SK-MEL-5 (cell line): ENCODE data around the gene RAPGEF1. TPM values are rescaled to one million over a fixed set of nuclear protein-coding genes. Genes with fewer than 3 reads are reported as not detected.

Source experiments
- DNase-seq: peaks from one replicate; pipeline ENCODE4 v3.0.0-alpha.2; 2016; ENCODE audit warnings: low read depth, low spot score
- in situ Hi-C: cut with HindIII; loops from 2 replicates; pipeline ENCODE4 v1.10.0; 2016; ENCODE audit warnings: low sequenced_read_pairs, high pct_unique_total_duplicates, low pct_unique_long_range_greater_than_20kb
- total RNA-seq: library from RNA; depleted of rRNA; stranded (reverse); fragments of >200 nt; shearing (Covaris generic); gene quantifications from 2 replicates; pipeline ENCODE4 v1.2.3, GENCODE V29; 2014

Gene RAPGEF1
- total RNA-seq, 1 experiment from 2014 or later = 34.2 TPM

DNA sequence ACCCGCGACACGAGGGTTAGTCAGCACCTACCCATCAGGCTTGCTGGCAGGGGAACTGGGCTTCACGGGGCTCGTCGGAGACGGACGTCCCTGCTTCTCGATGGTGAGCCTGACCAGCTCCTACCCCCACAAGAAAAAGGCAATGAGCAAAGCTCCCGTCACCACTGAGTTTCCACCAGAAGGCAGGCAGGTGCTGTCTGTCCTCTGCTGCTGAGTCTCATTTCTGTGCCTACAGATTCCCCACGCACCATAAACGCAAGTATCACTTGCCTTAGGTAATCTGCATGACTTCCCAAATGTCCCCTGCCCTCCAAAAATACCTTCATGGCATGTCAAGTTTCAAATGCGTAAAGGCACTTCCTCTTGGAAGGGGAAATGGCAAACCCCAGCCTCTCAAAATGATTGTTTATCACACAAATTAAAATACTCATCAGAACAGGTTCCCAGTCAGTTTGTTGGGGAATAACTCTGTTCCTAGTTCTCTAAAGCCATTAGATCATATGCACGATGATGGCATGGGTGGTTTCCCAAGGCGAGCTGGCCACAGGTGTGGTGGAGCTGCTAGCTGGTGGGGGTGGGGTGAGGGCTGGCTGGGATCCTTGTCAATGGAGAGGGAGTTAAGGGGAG, 109.6 kb downstream of the RAPGEF1 start:
- in situ Hi-C loops = no loop called here
- no peak for DNase-seq

DNA sequence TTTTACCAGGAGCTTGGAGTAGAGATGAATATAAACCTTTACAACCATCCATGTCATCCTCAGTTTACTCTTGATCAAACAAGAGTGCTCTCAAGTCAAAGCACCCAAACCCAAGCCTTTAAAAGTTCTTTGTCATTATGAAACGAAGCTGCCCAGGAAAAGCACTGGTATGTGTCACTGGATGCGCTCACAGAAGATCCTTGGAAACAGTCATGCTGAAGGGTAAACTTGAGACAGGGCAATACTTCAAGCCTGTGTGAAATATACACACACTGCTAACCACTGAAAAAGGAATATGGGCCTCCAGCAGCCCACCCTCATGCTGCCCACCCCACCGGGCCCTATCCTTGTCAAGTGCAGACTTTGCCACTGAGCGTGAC, 110.1 kb downstream of the RAPGEF1 start:
- DNase-seq = no peak
- in situ Hi-C loops = no loop called here

- in situ Hi-C loops = no loop called here
These were observed 110.7 kb downstream of the RAPGEF1 start for GRCh38 chr9:131629226-131629500.

GRCh38 chr9:131628459-131629225, 111.2 kb downstream of the RAPGEF1 start:
- DNase-seq = no peak
- in situ Hi-C loops = no loop called here

More at GRCh38 chr9:131629226-131629500, 110.7 kb downstream of the RAPGEF1 start:
- no peak for DNase-seq

DNA sequence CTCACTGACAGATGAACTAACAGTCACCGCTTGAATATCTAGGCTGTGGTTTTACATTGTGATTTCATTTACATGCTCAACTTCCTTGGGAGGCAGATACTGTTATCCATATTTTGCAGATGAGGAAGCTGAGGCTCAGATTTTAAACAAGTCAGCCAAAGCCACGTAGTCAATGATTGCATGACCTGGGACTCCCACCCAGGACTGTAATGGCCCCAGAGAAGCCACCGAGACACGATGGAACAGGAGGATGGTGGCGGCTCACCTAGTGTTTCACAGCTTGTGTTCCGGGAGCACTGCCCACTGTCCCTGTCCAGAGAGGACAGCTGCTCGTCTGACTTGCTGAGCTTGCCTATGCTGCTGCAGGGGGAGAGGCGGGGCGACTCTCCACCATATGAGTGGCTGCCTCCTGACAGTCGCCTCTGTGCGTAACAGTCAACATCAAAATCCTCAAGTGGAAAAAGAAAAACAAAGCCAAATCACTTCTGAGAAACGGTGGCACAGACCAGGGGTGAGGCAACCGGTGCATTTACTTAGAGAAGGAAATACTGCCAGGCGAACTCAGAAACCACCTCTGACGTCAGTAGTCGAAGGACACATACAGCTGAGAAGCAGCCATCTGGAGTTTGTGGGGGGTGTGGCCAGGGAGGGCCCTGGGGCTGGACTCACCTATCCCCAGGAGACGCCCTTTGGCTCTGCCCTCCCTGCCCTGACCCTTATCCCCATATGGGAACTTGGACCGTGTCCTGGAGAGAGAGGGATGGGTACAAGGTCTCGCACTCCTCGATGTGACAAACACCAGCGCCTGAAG, 112.0 kb downstream of the RAPGEF1 start:
- in situ Hi-C loops = no loop called here
- DNase-seq = no peak

DNA sequence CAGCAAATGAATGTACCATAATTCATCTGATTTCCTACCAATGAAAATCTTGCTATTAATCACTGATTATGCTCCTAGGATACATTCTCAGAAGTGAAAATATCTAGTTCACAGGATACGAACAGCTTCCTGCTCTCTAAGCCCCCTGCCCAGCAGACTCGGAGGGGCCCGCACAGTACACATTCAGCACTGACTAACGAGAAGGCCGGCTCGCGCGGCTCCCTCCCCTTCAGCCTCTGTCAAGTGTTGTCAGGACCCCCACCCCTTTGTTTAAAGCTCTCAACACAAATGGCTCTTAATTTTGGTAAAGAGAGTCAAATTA, 112.6 kb downstream of the RAPGEF1 start:
- DNase-seq = no peak
- in situ Hi-C loops = no loop called here

GRCh38 chr9:131625790-131626670, 113.8 kb downstream of the RAPGEF1 start:
- in situ Hi-C loops = no loop called here
- no peak for DNase-seq

GRCh38 chr9:131625508-131625787, 114.4 kb downstream of the RAPGEF1 start:
- DNase-seq = no peak
- in situ Hi-C loops = no loop called here

DNA sequence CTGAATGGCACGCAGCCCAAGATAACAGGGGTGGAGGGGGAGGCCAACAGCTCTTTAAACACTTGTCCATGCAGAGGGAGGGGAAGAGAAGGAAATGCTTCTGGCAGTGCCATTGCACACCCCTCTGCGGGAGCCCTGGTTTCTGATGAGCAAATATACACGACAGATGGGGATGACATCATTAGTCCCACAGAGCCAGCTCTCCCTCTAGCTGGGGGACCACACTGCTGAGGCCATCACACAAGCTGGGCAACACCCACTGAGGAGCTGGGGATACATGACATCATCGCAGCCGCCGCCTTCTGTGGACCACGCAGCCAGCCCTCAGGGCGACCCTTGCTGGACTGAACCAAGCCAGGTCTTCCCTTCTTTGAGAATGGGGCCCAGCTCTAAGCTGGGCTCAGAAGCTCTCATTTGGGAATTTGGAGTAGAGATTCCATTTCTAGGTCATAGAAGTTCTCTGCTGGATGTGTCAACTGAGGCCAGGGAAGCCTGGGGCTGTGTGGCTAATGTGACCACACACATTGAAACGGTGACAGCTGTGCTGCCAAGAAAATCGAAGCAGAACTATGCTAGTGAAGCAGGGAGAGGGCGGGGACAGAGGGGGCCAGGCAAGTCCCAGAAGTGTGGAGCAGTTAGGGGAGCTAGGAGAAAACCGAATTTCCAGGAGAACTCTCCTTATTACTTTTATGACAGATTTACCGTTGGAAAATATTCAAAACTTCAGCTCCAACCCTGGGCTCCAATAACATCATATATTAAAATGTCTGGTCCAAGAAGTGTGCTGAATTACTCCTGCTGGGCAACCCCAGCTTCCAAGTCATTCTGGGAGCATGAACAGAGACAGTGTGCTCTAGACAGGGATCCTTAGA, 115.0 kb downstream of the RAPGEF1 start:
- in situ Hi-C loops = loop anchor here (25.0 kb wide), 1 partner anchor 87 kb away; no protein-coding TSS in a partner anchor
- DNase-seq = no peak

DNA sequence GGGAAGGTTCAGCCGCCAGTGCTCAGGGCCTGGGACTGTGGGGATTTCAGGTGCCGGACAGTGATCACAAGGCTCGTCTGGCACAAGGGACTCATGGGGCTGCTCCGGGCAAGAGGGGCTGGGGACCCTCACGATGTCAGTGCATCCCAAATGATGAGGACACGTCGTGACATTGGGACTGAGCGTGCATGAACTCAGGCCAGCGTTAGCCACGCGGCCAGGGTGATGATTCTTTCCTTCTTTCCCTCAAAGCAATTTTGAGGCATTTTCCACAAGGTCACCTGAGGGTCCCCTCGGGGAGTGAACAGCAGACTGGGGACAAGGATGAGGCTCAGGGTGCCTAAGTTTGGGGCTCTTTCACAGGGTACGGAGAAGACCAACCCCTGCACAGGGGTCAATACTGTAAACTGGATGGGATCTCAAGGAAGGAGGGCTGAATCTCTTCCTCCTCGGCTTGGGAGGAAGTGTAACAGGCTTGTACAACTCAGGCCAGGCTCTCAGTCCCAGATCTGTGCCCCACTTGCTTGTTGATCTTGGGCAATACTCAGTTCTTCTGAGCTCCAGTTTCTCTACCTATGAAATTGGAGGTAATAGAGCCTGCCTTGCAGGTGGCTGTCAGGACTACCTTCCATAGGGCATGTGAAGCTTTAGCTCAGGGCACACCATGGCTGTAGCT, 116.1 kb downstream of the RAPGEF1 start:
- DNase-seq = no peak
- in situ Hi-C loops = loop anchor here (25.0 kb wide), 1 partner anchor 89 kb away; no protein-coding TSS in a partner anchor

DNA sequence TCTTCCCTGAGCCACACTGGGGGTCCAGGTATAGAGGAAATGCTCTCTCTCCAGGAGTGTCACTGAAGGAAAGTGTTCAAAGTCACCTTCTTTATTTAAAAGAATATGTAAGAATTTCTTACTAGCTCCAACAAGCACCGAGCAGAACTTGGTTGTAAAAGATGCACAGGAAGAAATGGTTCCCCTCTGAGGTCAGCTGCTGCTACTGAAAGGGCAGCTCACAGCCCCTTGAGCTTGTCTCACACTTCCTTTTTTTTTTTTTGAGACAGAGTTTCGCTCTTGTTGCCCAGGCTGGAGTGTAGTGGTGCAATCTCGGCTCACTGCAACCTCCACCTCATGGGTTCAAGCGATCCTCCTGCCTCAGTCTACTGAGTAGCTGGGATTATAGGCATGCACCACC, 117.4 kb downstream of the RAPGEF1 start:
- DNase-seq = no peak
- in situ Hi-C loops = loop anchor here (25.0 kb wide), 1 partner anchor 90 kb away; no protein-coding TSS in a partner anchor

DNA sequence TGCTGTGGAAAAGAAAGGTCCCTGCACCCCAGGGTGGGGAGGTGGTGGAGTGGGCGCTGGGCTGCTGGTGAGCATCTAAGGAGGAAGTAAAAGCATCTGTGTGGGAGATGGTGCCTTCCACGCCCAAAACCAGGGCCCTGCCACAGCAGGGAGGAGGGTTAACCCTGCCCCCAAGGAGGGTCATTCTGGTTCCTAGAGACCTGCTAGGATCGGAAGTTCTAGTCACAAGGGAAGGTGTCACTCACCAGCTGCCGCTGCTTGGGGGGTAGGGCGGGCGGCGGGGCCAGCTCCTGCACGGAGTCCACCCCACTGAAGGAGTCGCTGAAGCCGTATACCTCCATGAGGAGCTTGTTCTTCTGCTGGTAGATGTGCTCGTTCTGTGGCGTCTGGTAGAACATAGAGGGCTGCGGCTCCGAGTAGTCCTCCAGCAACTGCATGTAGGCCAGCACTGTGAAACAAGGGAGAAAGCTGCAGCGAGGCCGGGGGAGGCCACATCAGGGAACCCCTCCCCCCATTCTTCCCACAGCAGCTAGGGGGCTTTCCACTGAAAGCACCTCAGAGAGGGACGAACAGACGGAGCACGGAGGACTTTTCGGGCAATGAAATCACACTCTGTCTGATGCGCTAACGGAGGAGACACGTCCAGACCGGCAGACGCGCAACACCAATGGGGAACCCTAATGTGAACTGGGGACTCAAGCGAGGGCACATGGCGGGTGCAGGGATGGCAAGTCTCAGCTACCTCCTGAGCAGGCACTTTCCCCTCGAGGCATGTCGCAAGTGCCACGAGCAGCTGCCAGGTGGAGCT, 118.1 kb downstream of the RAPGEF1 start:
- DNase-seq = no peak
- in situ Hi-C loops = loop anchor here (25.0 kb wide), 1 partner anchor 91 kb away; no protein-coding TSS in a partner anchor

- in situ Hi-C loops = loop anchor here (25.0 kb wide), 1 partner anchor 91 kb away; no protein-coding TSS in a partner anchor
- peak; percentile 38 for DNase-seq
These were observed 118.9 kb downstream of the RAPGEF1 start for GRCh38 chr9:131620764-131621520.

DNA sequence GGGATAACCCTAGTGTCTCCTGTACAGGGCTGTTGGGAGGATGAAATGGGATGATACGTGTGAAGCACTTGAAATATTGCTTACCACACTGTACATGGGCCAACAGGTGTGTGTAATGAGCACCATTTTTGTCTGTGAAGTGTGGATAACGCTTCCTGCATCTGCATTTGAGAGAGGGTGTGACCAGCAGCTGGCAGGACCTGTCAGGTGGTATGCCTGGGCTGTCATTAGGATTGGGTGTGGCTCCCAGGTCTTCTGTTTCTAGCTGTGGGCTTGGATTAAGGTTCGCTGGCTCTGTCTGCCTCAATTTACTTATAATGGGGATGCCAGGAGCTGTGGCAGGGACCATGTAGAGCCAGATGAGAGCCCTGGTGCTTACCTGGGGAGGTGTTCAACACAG, 120.2 kb downstream of the RAPGEF1 start:
- in situ Hi-C loops = loop anchor here (25.0 kb wide), 1 partner anchor 93 kb away; no protein-coding TSS in a partner anchor
- no peak for DNase-seq

- DNase-seq = no peak
- in situ Hi-C loops = loop anchor here (25.0 kb wide), 1 partner anchor 94 kb away; no protein-coding TSS in a partner anchor
These were observed 121.1 kb downstream of the RAPGEF1 start for GRCh38 chr9:131618785-131619184.
